GM19328 (cell line): ENCODE results near the gene KLHL29.

Experiments used
- ATAC-seq: cut with Tn5 transposase; IDR thresholded peaks from one replicate; pipeline ENCODE4 v1.9.1; 2021; ENCODE audit warnings: mild to moderate bottlenecking, moderate library complexity; ENCODE audit not compliant: unreplicated experiment

KLHL29 gene

GRCh38 chr2:23601301-23601965 lies 216.5 kb downstream of the KLHL29 start:
- no peak for ATAC-seq

- ATAC-seq: no peak
These were observed 217.1 kb downstream of the KLHL29 start for GRCh38 chr2:23602116-23602515.

DNA sequence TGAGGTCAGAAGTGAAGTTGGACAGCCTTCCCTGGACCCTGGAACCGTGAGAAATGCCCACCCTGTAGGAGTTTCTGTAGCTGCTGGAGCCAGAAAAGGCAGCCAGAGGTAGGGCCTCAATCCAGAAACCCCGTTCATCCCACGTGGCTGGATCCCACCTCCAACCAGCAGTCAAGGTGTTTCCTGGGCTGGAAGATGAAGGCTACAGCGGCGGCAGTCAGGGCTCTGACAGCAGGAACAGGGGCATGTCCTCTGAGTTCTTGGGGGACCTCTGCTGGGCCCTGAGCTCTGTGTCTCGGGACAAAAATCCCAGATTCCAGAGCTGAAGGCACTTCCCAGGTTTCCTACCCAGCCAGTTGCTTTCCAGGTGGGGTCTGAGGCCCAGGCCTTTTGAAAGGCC lies 218.2 kb downstream of the KLHL29 start:
- no peak for ATAC-seq

GRCh38 chr2:23603581-23603980 lies 218.6 kb downstream of the KLHL29 start:
- no peak for ATAC-seq

GRCh38 chr2:23604731-23605130 lies 219.8 kb downstream of the KLHL29 start:
- no peak for ATAC-seq

GRCh38 chr2:23605236-23605635 lies 220.3 kb downstream of the KLHL29 start:
- ATAC-seq: no peak

DNA sequence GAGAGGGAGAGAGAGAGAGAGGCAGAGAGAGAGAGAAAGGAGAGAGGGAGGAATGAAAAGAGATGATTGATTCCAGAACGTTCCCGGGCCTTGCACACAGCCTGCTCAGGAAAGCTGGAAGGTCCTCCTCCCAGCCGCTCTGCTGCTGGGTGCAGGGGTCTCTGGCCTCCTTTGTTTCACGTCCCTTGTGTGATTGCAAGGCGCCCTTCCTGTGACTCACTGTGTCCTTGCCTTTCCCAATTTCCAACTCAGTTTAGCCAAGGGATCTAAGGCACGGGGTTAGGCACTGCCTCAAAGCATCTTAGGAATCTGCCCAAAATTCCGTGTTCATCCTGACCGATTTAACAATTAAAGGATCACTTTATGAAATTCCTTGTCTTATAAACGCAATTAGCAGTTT lies 221.2 kb downstream of the KLHL29 start:
- ATAC-seq: no peak

DNA sequence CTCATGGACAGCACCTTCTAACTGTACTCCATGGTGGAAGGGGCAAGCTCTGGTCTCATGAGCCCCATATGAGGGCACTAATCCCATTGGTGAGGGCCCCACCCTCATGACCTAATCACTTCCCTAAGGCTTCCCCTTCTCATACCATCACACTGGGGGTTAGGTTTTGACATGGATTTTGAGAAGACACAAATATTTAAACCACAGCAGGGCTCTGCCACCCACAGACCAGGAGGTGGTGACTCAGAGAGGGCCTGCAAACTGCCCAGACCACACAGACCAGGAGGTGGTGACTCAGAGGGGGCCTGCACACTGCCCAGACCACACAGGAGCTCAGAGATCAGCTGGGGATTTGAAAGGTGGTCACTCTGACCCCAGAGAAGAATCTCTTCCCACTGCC lies 222.0 kb downstream of the KLHL29 start:
- no peak for ATAC-seq

- ATAC-seq: no peak
These were observed 222.9 kb downstream of the KLHL29 start for GRCh38 chr2:23607925-23608324.

DNA sequence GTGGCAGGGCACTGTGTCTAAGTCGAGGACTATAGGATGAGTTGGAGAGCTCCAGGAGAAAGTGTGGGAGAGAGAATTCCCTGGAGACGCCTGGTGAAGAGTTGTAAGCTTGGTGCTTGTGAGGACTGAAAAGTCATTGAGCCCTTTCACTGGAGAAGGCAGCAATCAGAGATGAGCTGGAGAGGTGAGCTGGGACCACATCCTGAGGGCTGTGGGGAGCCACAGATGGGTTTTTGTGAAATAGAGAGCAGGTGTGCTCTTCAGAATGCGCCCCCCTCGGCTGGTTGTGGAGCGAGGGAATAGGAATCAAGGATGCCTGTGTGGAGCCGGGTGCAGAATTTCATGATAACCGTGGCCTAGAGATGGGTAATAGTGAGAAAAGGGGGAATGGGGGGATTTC lies 224.3 kb downstream of the KLHL29 start:
- ATAC-seq: no peak

DNA sequence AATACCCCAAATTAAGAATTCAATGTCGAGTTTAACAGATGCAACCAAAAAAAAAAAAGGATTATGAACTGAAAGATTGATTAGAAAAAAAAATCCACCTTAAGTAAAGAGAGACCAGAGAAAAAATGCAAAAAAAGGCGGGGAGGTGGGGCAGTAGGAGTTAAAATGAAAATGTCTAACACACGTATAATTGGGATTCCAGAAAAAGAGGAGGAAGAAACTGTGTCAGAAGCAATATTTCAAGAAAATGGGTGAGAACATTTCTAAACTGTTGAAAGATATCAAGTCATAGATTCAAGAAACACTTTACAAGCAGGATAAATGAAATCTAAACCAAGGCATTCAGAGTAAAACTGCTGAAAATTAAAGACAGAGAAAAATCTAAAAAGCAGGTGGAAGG lies 226.9 kb downstream of the KLHL29 start:
- ATAC-seq: no peak

- ATAC-seq: no peak
These were observed 229.7 kb downstream of the KLHL29 start for GRCh38 chr2:23614701-23615100.

DNA sequence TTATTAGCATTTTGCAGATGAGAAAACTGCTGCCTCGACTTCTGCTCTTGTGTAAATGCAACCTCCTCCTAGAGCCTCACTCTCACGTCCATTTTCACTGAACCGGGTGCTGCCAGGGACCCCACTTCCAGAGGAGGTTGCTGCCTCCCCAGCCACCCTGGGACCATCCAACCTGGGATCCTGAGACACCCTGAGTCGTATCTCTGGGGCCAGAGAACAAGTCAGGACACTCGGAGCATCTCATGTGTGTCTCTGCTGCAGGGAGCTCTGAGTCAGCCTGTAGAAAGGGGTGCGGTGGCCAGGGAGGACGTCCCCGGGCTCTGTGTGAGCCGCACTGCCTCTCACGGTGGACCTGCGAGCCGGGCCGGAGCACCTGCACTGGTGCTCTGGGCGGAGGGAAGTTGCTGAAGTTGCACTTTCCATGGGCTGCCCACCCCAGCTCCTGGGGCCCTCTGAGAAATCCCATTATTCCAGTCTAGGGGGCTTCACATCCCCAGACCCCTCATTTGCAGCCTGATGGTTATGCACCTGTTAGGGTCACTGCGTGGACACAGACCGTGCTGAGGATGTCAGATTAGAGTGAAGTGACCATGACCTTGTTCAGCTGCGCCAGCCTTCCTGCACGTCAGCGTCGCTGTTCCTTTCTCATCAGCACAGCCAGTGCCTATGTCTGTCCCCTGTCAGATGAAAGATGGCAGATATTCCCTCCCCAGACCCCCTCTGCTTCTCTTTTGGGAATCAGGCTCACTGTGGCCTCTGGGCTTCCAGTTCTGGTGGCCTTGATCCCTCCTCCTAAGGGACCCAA lies 230.4 kb downstream of the KLHL29 start:
- no peak for ATAC-seq

DNA sequence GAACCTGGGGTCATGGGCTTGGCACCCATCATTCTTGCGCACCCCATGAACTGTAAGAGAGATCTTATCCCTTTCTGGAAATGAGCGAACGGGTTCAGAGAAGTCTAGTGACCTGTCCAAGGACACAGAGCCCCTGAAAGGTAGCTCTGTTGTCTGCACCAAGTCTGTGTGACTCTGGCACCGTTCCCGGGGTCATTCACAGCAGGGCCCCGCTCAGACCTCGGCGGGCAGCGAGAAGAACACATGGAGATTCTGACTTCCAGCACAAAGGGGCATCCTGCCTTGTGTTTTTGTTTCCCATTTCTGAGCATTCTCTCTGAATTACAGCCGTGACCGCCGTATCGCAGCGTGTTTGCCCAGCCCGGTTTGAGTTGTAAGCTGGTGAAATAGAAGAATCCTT lies 231.7 kb downstream of the KLHL29 start:
- ATAC-seq: no peak

GRCh38 chr2:23617167-23617810 lies 232.3 kb downstream of the KLHL29 start:
- ATAC-seq: no peak

GRCh38 chr2:23617811-23618215 lies 232.8 kb downstream of the KLHL29 start:
- no peak for ATAC-seq

DNA sequence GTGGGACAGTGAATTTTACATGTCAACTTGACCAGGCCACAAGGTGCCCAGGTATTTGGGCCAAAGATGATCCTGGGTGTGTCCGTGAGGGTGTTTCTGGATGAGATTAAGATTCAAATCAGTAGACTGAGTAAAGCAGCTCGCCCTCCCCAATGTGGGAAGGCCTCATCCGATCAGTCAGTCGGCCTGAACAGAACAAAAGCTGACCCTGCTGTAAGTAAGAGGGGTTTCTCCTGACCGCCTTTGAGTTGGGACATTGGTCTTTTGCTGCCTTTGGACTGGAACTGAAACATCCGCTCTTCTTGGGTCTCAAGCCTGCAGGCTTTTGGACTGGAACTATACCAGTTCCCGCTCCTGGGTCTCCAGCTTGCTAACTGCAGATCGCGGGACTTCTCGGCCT lies 233.3 kb downstream of the KLHL29 start:
- no peak for ATAC-seq

- no peak for ATAC-seq
These were observed 234.0 kb downstream of the KLHL29 start for GRCh38 chr2:23618794-23619530.

- ATAC-seq: no peak
These were observed 235.0 kb downstream of the KLHL29 start for GRCh38 chr2:23619941-23620340.

DNA sequence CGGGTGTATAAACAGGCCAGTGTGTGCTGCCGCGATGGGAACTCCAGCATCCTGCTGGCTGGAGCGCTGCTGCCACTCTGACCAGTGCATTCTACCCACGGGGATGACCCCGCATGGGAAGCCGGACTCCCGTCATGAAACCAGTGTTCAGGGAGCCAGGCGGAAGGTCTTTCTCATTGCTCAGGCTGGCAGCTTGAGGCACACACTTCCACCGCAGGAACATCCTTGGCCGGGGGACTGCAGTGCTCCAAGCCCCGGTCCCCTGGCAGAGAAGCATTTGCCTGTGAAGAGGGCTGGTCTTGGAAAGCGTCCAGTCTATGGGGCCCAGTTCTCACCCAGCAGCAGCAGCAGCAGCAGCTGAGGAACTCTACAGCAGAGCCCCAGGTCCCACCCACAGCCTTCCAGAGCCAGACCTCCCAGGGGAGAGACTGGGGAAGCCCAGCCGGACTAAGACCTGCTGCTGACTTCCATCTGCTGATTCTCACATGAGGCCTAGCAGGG lies 235.9 kb downstream of the KLHL29 start:
- no peak for ATAC-seq

GRCh38 chr2:23621616-23622015 lies 236.6 kb downstream of the KLHL29 start:
- ATAC-seq: no peak
